HG02623 (cell line): ENCODE measurements around the gene SAMD11.

ENCODE experiments used
- ATAC-seq: cut with Tn5 transposase; IDR thresholded peaks from one replicate; pipeline ENCODE4 v1.9.1; 2021; ENCODE audit warnings: moderate library complexity; ENCODE audit not compliant: unreplicated experiment

The SAMD11 gene

GRCh38 chr1:993379-993995 lies 69.8 kb downstream of the SAMD11 start:
- no peak for ATAC-seq
